SK-N-DZ (cell line): ENCODE results near the gene PRR27.
"Not testable (repeated sequence)": the region's sequence is repeated elsewhere in the genome, so short reads cannot be mapped to it uniquely, and the experiment has no call there.

ENCODE experiments used
- DNase-seq: peaks from one replicate; pipeline ENCODE4 v3.0.0-alpha.2; 2015; ENCODE audit warnings: low spot score

PRR27 gene

GRCh38 chr4:70197842-70198241 is 43.8 kb downstream of the PRR27 start:
- DNase-seq: no peak

GRCh38 chr4:70203601-70204000 is 49.6 kb downstream of the PRR27 start:
- DNase-seq: no peak

DNA sequence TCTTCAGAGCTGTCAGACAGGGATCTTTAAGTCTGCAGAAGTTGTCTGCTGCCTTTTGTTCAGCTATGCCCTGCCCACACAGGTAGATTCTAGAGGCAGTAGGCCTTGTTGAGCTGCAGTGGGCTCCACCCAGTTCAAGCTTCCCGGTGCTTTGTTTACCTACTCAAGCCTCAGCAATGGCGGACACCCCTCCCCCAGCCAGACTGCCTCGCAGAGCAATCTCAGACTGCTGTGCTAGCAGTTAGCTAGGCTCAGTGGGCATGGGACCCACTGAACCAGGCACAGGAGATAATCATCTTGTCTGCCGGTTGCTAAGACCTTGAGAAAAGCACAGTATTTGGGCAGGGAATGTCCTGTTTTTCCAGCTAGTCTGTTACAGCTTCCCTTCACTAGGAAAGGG is 58.7 kb downstream of the PRR27 start:
- not testable (repeated sequence) for DNase-seq
